HepG2 (cell line): Measurements from ENCODE around the gene NSUN6. TPM values are rescaled to one million over a fixed set of nuclear protein-coding genes. Genes with fewer than 3 reads are reported as not detected.
"Not testable (repeated sequence)": the region's sequence is repeated elsewhere in the genome, so short reads cannot be mapped to it uniquely, and the experiment has no call there.

ENCODE experiments used
- ATAC-seq: fragments of 200-7000 bp; cut with Tn5 transposase; 3 replicates; pipeline ENCODE4 v1.9.1; 2020; ENCODE audit warnings: mild to moderate bottlenecking, moderate library complexity
- BruUV-seq: library from RNA; stranded (reverse); fragments of 400-500 nt; replicated peaks from 2 replicates; lab custom pipeline; 2021; lab: Mats Ljungman, UMichigan
- CTCF ChIA-PET: fragments of 300-600 bp; formaldehyde crosslinking; extraction: SDS; loops from one replicate; lab custom pipeline; 2021; ENCODE audit warnings: low total read pairs, inconsistent platforms, low intra/inter-chr PET ratio; lab: Yijun Ruan, JAX
- POLR2A ChIA-PET: fragments of 350-600 bp; sonication (Branson Sonifier 250); formaldehyde crosslinking; loops from one replicate; lab custom pipeline; 2020; ENCODE audit warnings: antibody characterized with exemption, inconsistent platforms; lab: Yijun Ruan, JAX
- DNase-seq: peaks from one replicate; pipeline ENCODE4 v3.0.0-alpha.2; 2015; ENCODE audit warnings: low spot score
- FAIRE-seq: peaks from 3 replicates; lab custom pipeline; 2011; peaks lifted over from hg19 to GRCh38; lab: Jason Lieb, UNC
- H2AFZ ChIP-seq: one replicate; pipeline ENCODE4 v1.6.1; 2011; ENCODE audit warnings: low read length, inconsistent platforms
- H3K27ac ChIP-seq: fragments of 300-600 bp; 3 replicates; pipeline ENCODE4 v1.8.0; 2011; ENCODE audit warnings: mixed run types, mild to moderate bottlenecking, mixed read lengths, low read length, inconsistent platforms; ENCODE audit not compliant: insufficient read depth; ENCODE audit errors: extremely low read length
- H3K27me3 ChIP-seq, 2 experiments: fragments of 200-600 bp in 1 of 2; 2 replicates in 1 of 2; 3 replicates in 1 of 2; pipeline versions ENCODE4 v1.6.0 to v1.8.0; 2011; ENCODE audit warnings: low read length in 2 of 2, mild to moderate bottlenecking in 2 of 2, moderate library complexity in 2 of 2, inconsistent platforms in 1 of 2; ENCODE audit not compliant: insufficient read depth in 2 of 2, control insufficient read depth in 1 of 2
- H3K36me3 ChIP-seq, 2 experiments: fragments of 200-600 bp in 1 of 2; replicated peaks in 1 of 2; 2 replicates in 1 of 2; 3 replicates in 1 of 2; pipeline versions ENCODE4 v1.5.1 to v1.8.0; 2011; ENCODE audit warnings: low read length in 2 of 2, inconsistent platforms in 1 of 2; ENCODE audit not compliant: insufficient read depth in 2 of 2, control insufficient read depth in 1 of 2
- H3K4me1 ChIP-seq: 2 replicates; pipeline ENCODE4 v1.5.1; 2012; ENCODE audit warnings: low read length, inconsistent platforms; ENCODE audit not compliant: insufficient read depth
- H3K4me2 ChIP-seq: 2 replicates; pipeline ENCODE4 v1.6.0; 2011; ENCODE audit warnings: low read depth, low read length, inconsistent platforms
- H3K4me3 ChIP-seq, 3 experiments: fragments of 200-600 bp in 1 of 3; sonication (generic), shearing (Covaris generic) in 1 of 3; replicated peaks in 1 of 3; 2 replicates each; pipeline ENCODE4 v1.5.1; 2011 to 2016; ENCODE audit warnings: low read length in 3 of 3, inconsistent platforms in 2 of 3, low read depth in 2 of 3, mild to moderate bottlenecking in 2 of 3, control low read depth in 1 of 3, mixed read lengths in 1 of 3; ENCODE audit not compliant: insufficient read depth in 1 of 3
- H3K79me2 ChIP-seq: one replicate; pipeline ENCODE4 v1.6.1; 2011; ENCODE audit warnings: low read length, inconsistent platforms; ENCODE audit not compliant: insufficient read depth
- H3K9ac ChIP-seq: 2 replicates; pipeline ENCODE4 v1.6.0; 2011; ENCODE audit warnings: mild to moderate bottlenecking, low read depth, low read length, inconsistent platforms; ENCODE audit not compliant: insufficient read depth
- H3K9me3 ChIP-seq: 2 replicates; pipeline ENCODE4 v1.5.1; 2012; ENCODE audit warnings: mild to moderate bottlenecking, low read length
- H4K20me1 ChIP-seq: 2 replicates; pipeline ENCODE4 v1.6.0; 2011; ENCODE audit warnings: inconsistent platforms, mild to moderate bottlenecking, low read length, moderate library complexity; ENCODE audit not compliant: insufficient read depth
- GFI1 ChIP-seq: sonication (generic); formaldehyde crosslinking; IDR thresholded peaks from 2 replicates; pipeline ENCODE4 v1.5.0; 2020; ENCODE audit warnings: missing genetic modification reagents, mild to moderate bottlenecking, borderline replicate concordance
- MAFF ChIP-seq: IDR thresholded peaks from 2 replicates; pipeline ENCODE4 v1.6.1; 2011; ENCODE audit warnings: low read depth, low read length, improper control_type of control experiment
- ZNF264 ChIP-seq: sonication (generic); formaldehyde crosslinking; IDR thresholded peaks from 2 replicates; pipeline ENCODE4 v1.4.0; 2020; ENCODE audit warnings: missing genetic modification reagents
- ZNF747 ChIP-seq: sonication (generic); formaldehyde crosslinking; IDR thresholded peaks from 2 replicates; pipeline ENCODE4 v1.8.1; 2023; ENCODE audit warnings: missing genetic modification reagents, mild to moderate bottlenecking, borderline replicate concordance
- WGBS: methylation state at CpG from one replicate; pipeline ENCODE4 v1.1.6; 2017; ENCODE audit warnings: low lambda C conversion rate; 5-methylcytosine and 5-hydroxymethylcytosine counted together
- in situ Hi-C: cut with HindIII; loops from 2 replicates; pipeline ENCODE4 v1.10.0; 2017; ENCODE audit warnings: low pct_unique_long_range_greater_than_20kb; ENCODE audit not compliant: extremely low pct_ligation_motif_present
- intact Hi-C: fragments of 100-400 bp; cut with micrococcal nuclease; formaldehyde crosslinking; loops from one replicate; pipeline ENCODE4 v1.10.0; 2022; ENCODE audit not compliant: unreplicated experiment
- polyA plus RNA-seq, 8 experiments: library from polyadenylated mRNA; depleted of rRNA in 3 of 8; stranded (reverse) in 7 of 8; unstranded in 1 of 8; fragments of >200 nt; fragmentation: Illumina TruSeq in 4 of 8; extraction: Trizol in 4 of 8; gene quantifications; 2 replicates each; pipeline versions ENCODE4 v1.2.1 to v1.2.3, GENCODE V29; 2011 to 2016; ENCODE audit warnings: low read depth in 4 of 8, missing spikeins in 1 of 8, mixed read lengths in 1 of 8; ENCODE audit not compliant: insufficient read depth in 1 of 8
- total RNA-seq, 5 experiments: library from RNA; depleted of rRNA; stranded (reverse); fragments of >200 nt; fragmentation: Illumina TruSeq; extraction: Trizol; gene quantifications; 2 replicates each; pipeline ENCODE4 v1.2.3, GENCODE V29; 2016; ENCODE audit warnings: low read depth in 1 of 5

Gene NSUN6
- total and polyA plus RNA-seq, 2 of the 13 experiments (the other 11 are each of a cell fraction or from before 2014, with no cell fraction given) = 17.2 to 19.3 TPM

DNA sequence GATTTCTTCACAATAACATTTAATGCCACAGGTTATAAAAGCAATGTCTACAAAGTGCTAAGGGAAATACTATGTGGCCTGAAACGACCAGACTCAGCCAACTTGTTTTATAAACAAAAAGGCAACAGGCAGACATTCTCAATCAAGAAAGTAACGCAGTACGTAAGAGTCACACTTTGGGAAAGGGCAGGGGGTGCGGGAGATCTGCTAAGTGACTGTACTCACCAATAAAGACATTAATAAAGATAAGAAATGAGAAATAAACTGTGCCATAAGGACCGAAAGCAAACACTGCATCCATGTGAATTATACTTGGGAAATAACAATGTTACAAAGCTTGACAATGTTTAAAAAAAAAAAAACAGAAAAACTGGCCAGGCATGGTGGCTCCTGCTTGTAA is 25.5 kb downstream of the NSUN6 start (continued):
- TF ChIP-seq ZNF747 (CRISPR knock-in tag) = no peak

DNA sequence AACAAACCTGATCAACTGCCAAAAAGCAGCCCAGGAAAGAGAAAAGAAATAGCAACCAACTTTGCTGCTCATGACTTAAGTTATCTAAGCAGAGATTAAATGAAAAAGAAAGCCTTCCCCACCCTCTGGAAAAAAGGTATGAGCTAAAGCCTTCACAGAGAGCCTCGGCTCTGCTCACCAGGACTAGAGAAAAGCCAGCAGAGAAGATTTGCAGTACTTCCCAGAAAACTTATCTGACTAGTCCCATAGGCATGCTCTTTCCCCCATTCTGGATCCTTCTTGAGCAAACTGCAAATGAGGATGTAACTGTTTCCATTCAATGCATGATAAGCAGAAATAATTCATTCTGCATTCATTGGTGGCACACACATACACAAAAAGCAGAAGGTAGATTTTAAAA is 27.7 kb downstream of the NSUN6 start:
- H3K4me2 ChIP-seq, H3K27ac ChIP-seq, BruUV-seq, H3K9ac ChIP-seq, in situ Hi-C loops, H3K27me3 ChIP-seq, H2AFZ ChIP-seq, DNase-seq, H3K9me3 ChIP-seq, ATAC-seq, H3K79me2 ChIP-seq, H3K4me3 ChIP-seq, H4K20me1 ChIP-seq, intact Hi-C loops, CTCF ChIA-PET, POLR2A ChIA-PET, FAIRE-seq, H3K36me3 ChIP-seq: not testable (repeated sequence)
- 47% methylated on average over 1 of the region's 1 CpG for WGBS
- H3K4me1 ChIP-seq = peaks cover 39% of the 10 kb centered on the region

DNA sequence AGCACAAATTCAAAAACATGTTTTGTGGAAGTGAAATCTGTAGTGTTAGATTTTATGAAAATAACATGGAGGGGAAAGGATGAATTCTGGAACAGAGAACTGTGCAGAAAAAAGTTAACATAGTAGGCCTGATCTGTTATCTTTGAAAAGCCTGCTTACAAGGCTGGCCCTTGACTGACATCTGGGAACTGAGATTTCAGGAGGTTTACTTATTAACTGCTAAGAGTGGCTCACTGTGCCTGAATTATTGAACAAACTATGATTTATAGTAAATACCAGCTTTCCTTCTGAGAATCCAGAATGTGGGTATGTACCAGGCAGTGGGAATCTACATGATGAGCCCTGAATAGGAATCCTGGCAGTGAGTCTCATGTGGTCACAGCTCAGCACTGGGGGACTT is 30.5 kb downstream of the NSUN6 start:
- intact Hi-C loops = no loop called here
- no peak for TF ChIP-seq MAFF
- TF ChIP-seq GFI1 (CRISPR knock-in tag) = peak; percentile 77
- TF ChIP-seq ZNF264 (CRISPR knock-in tag) = no peak
- ATAC-seq (peak; percentile 41; the same call in 2 of the 3 replicates), DNase-seq (no peak), FAIRE-seq (no peak)
- no peak overlapping the region for H3K4me2 ChIP-seq
- H3K27me3 ChIP-seq = no peaks in the 10 kb centered on the region
- H3K79me2 ChIP-seq = peaks cover 2% of the 10 kb centered on the region
- 0 out of 5 replicates have a peak, but pooled peaks cover 0 to 1% of the 10 kb centered on the region in 2 experiments for H3K36me3 ChIP-seq
- no TSS peak for BruUV-seq
- ChIA-PET POLR2A (no interaction called here), CTCF (no interaction called here)
- H3K27ac ChIP-seq = no peak overlapping the region
- no peak overlapping the region for H2AFZ ChIP-seq
- no peak overlapping the region for H3K9ac ChIP-seq
- H3K4me3 ChIP-seq = no peak overlapping the region
- H3K4me1 ChIP-seq = peaks cover 43% of the 10 kb centered on the region
- no peaks in the 10 kb centered on the region for H4K20me1 ChIP-seq
- no peaks in the 10 kb centered on the region for H3K9me3 ChIP-seq
- in situ Hi-C loops = no loop called here
